GM18870 (cell line): Measurements from ENCODE around the gene DTNBP1.

Experiments used
- ATAC-seq: cut with Tn5 transposase; IDR thresholded peaks from one replicate; pipeline ENCODE4 v1.9.1; 2021; ENCODE audit warnings: moderate library complexity; ENCODE audit not compliant: unreplicated experiment

DTNBP1 gene

GRCh38 chr6:15662326-15663129, at the start of gene DTNBP1:
Gene DTNBP1, minus strand, starts transcription at chr6:15663028. Its CDS starts 159 bp downstream, at chr6:15662869.
- ATAC-seq: peak; percentile 45

GRCh38 chr6:15709651-15710269, 46.9 kb upstream of the DTNBP1 start:
- ATAC-seq: no peak

GRCh38 chr6:15708231-15708630, 45.4 kb upstream of the DTNBP1 start:
- ATAC-seq: no peak

GRCh38 chr6:15705981-15706380, 43.2 kb upstream of the DTNBP1 start:
- ATAC-seq: no peak

- no peak for ATAC-seq
Measured at GRCh38 chr6:15698471-15698870, 35.6 kb upstream of the DTNBP1 start.

- no peak for ATAC-seq
Measured at GRCh38 chr6:15697895-15698294, 35.1 kb upstream of the DTNBP1 start.

- ATAC-seq: peak; percentile 87
Measured at GRCh38 chr6:15691250-15691869, 28.5 kb upstream of the DTNBP1 start.

GRCh38 chr6:15690510-15690909, 27.7 kb upstream of the DTNBP1 start:
- no peak for ATAC-seq

GRCh38 chr6:15689586-15690482, 27.0 kb upstream of the DTNBP1 start:
- ATAC-seq: no peak

GRCh38 chr6:15685619-15686018, 22.8 kb upstream of the DTNBP1 start:
- no peak for ATAC-seq

- no peak for ATAC-seq
Measured at GRCh38 chr6:15682965-15683822, 20.4 kb upstream of the DTNBP1 start.

GRCh38 chr6:15681946-15682345, 19.1 kb upstream of the DTNBP1 start:
- ATAC-seq: no peak

GRCh38 chr6:15678514-15678913, 15.7 kb upstream of the DTNBP1 start:
- no peak for ATAC-seq

GRCh38 chr6:15677822-15678221, 15.0 kb upstream of the DTNBP1 start:
- ATAC-seq: no peak

GRCh38 chr6:15675536-15676220, 12.8 kb upstream of the DTNBP1 start:
- ATAC-seq: no peak

GRCh38 chr6:15674690-15675386, 12.0 kb upstream of the DTNBP1 start:
- ATAC-seq: no peak

- no peak for ATAC-seq
Measured at GRCh38 chr6:15673666-15674065, 10.8 kb upstream of the DTNBP1 start.

GRCh38 chr6:15672818-15673217, 10.0 kb upstream of the DTNBP1 start:
- ATAC-seq: no peak

GRCh38 chr6:15672291-15672690, 9.5 kb upstream of the DTNBP1 start:
- ATAC-seq: no peak
